Endothelial cell of hepatic sinusoid (primary cell): ENCODE results near the gene DLL4.
"Not testable (repeated sequence)": the region's sequence is repeated elsewhere in the genome, so short reads cannot be mapped to it uniquely, and the experiment has no call there.

Experiments
- in situ Hi-C: cut with HindIII; loops from 2 replicates; pipeline ENCODE4 v1.10.0; 2017; ENCODE audit warnings: low sequenced_read_pairs

DLL4 gene

DNA sequence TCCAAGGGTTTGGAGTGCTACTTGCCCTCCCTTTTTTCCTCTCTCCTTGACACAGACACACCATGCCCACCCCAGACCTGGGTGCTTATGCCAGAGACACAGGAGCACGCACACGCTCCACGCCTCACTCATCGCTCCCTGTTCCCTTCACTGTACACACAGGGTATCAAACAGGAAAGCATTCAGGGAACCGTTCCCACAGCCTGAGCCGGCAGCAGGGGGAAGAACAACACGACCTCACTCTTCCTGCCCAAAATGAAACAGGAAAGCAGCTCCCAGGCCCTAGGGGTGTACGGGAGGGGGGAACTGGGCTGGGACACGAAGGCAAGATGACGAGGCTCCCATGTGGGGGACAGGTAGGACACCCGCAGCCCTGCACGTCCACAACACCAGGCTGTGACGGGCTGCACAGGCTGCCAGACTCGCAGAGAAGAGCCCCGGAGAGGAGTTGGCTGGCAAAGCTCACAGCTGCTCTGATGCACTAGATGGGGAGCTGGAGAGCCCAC, 11.2 kb downstream of the DLL4 start:
- in situ Hi-C loops: no loop called here

DNA sequence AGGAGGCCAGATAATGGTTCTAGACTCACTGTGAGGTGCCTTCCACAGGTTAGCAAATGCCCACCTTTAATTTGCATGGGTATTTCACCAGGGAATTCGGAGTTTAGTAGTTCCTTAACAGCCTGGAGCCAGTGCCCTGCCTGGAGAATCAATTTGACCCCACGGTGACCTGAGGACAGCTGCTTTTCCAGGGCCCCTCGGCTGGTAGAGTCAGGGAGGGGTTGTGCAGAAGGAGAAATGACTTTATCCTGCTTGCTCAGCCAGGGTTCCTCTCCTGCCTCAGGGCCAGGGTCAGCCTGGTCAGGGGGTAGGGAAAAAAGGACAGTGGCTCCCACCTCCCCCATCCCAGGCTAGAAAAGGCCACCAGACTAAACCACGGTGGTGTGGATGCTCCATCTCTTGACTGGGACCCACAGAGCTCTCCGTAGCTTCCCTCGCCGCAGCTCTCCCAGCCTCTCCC, 12.0 kb downstream of the DLL4 start:
- in situ Hi-C loops: no loop called here

DNA sequence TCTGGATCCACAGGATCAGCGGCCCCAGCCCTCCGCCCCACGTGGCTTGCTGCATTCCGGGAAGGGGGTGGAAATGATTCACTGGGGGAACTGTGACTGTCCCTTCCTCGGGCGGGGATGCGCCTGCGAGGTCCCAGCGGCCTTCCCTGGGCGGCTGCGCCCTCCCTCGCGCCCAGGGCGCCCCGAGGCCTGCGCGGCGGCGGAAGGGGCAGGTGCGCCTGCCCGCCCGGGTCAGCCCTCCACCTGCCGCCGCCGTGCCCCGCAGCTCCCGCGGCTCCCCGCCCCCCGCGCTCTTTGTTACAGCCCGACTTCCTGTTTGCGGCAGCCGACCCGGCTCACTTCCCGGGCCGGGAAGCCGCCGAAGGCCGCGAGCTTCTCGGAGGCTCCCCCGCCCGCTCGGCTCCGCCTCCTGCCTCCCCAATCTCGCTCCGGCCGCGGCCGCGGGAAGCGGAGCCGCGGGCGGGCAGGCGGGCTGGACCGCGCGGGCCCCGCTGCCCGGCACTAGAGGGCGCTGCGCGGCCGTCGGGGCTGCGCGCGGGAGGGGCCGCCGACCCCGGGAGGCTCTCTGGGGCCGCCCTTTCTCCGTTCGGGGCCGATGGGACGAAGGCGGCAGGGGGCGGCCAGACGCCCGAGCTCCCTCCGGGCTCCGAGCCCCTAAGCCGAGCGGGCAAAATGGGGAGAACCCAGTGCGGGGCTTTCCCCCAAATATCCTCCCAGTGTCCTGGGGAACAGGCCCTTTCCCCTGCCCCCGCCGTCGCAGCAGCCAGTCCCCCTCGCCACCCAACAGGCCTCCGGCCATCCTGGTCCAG, 12.6 kb downstream of the DLL4 start:
- in situ Hi-C loops: no loop called here

DNA sequence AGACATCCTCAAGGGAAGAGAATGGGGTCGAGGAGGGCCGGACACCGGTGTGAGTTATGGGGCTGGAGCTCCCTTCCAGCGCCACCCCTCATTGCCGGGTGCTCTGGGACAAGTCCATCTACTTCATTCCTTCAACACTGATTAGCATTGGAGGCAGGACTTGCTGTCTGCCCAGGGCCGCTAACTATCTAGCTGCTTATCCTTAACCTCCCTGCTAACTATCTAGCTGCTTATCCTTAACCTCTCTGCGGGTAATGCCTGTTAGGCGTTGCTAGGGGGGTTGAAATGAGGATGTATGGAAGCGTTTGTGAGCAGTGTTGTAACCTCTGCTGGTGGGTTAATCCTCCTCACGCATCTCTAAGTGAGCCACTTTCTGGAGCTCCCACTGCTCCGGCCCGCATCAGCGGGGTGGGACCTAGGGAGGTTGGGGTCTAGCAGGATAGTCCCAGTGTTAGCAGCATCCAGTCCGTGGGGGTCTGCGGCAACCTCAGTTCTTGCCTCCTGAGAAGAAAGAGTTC, 13.3 kb downstream of the DLL4 start:
- in situ Hi-C loops: no loop called here

DNA sequence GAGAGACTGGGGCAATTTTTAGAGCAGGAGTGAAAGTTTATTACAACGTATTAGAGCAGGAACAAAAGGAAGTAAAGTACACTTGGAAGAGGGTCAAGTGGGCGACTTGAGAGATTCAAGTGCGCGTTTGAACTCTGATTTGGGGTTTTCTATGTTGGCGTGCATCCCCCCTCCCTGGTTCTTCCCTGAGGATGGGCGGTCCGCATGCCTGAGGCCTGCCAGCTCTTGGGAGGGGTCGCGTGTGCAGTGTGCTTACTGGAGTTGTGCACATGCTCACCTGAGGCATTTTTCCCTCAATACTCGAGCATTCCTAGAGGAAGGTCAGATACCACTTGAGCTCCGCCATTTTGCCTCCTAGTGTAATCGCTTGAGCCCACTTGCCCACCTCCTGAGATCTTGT, 13.7 kb downstream of the DLL4 start:
- in situ Hi-C loops: no loop called here

DNA sequence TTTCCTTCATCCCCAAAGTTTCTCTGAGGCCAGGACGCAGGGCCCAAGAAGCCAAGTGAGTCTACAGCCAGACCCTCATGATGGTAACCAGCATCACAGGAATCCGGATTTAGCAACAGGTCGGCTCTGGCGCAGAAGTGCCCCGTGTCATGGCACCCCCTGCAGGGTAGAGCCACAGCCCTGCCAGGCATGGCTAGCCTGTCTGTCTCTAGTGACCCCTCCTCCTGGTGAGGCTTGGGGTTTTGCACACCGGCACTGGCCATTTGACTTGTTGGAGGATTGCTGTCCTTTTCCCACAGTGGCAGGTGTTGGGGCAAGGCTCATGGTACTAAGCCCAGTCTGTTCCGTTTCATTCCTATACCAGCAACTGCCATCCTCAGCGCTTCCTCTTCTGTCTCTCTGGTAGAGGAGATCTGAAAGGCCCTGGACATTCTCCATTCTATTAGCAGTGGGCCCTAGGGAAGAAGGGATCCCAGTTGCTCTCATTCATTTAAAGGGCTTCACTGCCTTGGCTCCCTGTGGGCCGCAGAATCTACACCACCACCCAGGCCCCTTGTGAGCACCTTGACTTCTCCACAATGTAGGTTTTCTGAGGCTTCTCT, 14.7 kb downstream of the DLL4 start:
- in situ Hi-C loops: no loop called here

DNA sequence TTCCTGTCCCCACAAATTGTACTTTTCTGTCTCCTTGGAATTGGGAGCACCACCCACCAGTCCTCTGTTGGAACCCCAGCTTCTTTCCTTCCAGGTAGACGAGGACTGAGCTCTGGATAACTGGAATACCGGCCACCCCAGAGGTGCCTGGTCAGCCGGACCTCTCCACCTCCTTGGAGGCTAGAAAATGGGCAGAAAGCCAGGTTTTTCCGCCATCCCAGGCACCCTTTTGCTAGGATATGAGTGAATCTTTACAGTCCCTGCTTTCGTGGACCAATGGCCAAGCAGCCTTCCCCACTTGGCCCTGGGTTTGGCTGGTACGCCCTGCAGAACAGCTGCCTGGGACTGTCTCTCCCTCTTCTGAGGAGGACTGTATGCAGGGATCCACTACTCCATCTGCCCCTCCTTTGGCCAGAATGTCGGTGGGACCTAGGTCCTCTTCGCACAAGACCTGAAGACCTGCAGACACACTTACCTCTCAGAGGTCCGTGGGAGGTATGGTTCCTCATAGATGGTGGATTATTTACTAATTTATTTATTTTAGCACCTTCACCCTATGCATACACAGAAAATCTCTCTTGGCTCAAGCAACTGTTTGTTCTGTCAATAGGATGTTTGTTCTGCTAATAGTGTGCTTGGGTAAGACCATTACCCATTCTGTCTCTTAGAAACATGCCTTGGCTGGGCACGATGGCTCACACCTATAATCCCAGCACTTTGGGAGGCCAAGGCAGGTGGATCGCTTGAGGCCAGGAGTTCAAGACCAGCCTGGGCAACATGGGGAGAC, 15.6 kb downstream of the DLL4 start:
- in situ Hi-C loops: no loop called here

DNA sequence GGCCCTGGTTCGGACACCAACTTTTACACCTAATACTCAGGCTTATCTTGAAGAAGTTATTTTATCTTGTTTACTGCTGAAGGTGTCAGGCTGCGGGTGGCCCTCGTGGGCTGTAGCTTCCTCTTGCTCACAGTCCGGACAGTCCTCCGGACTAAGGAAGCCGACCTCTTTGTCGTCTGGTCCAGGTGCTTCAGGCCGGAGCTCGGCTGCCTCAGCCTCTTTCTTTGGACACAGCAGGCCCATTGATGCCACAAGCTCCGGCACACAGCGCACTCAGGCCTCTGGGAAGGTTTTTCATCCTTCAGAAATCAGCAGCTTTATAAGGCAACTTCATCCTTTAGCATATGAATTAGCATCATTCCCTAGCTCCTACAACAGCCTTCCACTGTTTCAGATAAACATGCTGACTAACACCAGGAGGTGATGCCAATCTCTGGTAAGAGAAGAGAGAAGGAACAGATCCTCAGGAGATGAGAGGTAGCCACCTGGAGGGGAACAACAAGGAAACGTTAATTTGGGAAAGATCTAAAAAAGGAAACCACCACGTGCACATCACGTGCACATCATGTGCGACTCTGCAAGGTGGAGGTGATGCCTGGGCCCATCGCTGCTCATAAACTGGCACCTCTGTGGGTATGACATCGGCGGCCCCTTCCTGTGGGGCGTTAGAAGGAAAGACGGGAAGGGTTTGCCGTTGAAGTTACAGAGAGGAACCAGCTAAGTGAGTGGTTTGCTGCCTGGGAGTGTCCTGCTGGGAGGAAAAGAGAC, 19.8 kb downstream of the DLL4 start:
- in situ Hi-C loops: no loop called here

DNA sequence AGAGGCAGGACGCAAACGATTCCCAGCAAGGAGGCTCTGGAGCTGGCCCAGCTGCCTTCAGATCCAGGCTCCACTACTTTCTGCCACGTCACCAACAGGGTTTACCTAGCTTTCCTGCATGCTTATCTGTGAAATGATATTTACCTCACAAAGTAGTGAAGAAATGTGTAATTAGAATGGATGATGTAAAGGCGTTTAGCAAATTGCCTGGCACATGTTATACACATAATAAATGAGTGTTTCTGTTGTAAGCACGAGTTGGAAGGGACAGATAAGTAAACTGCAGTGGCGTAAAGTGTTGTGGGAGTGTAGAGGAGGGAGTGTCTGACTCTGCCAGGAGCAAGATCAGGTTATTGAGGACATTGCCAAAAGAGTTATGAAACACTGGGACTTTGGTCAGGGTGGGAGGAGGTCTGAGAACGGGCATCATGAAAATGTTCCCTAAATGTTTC, 20.6 kb downstream of the DLL4 start:
- in situ Hi-C loops: no loop called here

DNA sequence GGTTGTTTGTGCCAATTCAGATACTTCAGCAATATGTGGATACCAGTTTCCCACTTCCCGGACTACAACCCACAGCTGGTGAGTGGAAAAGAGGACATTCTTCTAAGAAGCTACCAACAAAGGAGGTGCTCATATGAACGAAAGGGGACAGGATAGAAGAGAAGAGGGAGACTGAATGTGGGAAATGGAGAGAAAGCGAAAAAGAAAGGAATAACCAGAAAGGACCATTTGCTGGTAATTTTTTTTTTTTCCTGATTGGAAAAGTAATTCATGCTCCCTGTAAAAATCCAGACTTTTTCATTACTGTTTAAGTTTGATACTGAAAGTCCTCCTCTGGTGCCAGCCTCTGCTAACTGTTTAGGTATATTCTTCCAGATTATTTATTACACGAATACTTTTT, 22.6 kb downstream of the DLL4 start:
- in situ Hi-C loops: no loop called here

DNA sequence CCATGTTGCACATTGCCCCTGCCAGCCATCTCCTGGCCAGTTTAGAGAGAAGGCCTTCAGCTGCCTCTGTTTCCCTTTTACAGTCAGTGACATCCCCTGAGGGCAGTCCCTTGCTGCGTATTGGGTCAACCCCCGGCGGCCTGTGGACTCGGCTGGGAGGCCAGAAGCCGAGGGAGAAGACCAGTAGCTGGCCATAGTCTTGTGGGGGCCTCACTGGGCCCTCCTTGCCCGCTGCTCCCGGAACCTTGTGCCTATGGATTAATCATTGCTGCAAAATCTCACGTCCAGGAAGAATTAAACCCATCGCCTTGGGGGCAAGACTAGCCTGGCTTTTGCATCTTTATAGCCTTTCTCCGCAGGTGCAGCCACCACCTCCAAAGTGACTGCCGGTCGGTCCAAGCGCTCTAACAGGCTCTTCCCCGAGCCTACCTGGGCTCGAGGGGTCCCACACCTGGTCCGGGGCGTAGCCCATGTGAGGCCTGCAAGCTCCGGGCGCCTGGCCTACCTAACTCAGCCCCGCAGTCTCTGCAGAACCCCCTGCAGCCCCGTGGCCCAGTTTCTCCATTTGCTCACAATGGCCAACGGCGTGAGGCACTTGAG, 23.3 kb downstream of the DLL4 start:
- in situ Hi-C loops: no loop called here

DNA sequence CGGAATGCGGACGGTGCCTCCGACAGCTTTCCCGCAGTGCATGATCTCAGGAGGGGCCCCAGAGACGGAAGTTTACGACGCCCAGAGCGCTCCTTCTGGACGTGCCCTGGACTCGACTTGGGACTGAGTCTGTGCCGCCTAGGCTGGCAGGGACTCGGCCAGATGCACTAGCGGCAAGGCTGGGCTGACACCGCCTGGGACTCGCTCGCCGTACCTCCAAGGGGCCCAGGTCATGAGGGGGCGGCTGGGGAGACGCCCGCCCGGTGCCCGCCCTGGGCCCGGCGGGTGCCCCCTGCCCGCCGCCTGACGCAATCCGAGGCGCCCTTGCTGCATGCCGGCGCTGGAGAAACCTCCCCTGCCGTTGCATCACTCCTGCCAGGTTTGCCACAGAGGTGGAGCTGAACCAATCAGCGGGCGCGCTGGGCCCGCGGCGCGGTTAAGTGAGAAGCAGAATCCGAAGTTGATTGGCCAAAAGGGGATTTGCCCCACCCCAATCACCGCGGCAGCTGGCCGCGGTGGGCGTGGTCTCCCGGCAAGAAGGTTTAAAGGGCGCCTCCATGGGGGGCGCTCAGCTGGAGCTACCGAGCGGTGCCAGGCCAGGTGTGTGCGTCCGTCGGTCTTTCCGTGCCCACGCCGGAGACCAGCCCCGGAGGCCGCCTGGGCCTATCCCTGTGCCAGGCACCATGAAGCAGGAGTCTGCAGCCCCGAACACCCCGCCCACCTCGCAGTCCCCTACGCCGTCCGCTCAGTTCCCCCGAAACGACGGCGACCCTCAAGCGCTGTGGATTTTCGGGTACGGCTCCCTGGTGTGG, 24.0 kb downstream of the DLL4 start, which contains the start of gene CHAC1:
TSS of gene CHAC1 (plus strand) at position 571 of the 812 bp plus-strand sequence. CDS start at position 684, 113 bp downstream.
- in situ Hi-C loops: no loop called here

DNA sequence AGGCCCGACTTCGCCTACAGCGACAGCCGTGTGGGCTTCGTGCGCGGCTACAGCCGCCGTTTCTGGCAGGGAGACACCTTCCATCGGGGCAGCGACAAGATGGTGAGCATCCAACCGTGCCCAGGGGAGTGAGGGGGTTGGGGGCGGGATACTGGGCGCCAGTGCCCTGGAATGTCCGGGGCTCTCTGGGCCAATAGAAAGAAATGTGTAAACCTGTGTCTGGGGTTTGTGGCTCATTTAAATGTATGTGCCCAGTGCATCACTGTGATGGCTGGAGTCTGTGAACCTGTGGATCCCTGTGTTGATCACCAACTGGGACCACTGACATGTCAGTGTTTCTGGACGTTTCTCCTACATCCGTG, 24.6 kb downstream of the DLL4 start:
- in situ Hi-C loops: no loop called here

DNA sequence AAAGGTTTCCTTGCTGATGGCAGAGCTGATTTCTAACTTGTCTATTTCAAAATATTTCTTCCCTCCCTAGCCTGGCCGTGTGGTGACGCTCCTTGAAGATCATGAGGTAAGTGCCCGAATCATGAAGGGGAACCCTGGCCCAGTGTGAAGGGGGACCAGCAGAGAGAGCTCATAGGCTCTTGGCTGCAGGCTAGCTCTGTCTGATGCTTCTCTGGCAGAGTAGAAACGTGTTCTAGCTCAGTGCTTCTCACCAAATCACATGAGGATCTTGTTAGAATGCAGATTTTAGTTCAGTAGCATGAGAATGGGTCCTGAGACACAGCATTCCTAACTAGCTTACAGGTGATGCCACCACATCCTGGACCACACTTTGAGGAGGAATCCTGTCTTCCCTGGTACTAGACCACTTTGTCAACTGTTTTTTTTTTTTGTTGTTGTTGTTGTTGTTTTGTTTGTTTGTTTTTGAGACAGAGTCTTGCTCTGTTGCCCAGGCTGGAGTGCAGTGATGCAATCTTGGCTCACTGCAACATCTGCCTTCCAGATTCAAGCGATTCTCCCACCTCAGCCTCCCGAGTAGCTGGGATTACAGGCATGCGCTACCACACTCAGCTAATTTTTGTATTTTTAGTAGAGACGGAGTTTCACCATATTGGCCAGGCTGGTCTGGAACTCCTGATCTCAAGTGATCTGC, 25.2 kb downstream of the DLL4 start:
- in situ Hi-C loops: not testable (repeated sequence)

DNA sequence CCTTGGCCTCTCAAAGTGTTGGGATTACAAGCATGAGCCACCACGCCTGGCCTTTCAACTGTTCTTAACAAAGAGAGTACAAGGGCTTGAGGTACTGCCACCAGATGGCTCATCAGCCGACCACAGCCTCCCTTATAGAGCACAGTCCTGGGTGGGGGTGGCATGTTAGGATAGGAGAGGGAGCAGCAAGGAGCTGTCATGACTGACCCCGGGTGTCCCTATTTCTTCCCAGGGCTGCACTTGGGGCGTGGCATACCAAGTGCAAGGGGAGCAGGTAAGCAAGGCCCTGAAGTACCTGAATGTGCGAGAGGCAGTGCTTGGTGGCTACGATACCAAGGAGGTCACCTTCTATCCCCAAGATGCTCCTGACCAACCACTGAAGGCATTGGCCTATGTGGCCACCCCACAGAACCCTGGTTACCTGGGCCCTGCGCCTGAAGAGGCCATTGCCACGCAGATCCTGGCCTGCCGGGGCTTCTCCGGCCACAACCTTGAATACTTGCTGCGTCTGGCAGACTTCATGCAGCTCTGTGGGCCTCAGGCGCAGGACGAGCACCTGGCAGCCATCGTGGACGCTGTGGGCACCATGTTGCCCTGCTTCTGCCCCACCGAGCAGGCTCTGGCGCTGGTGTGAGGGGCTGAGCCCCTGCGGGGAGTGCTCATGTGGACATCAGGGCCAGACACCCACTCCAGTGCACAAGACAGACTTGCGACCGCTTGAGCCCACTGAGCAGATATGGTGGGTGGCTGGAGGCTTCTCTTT, 26.2 kb downstream of the DLL4 start:
- in situ Hi-C loops: no loop called here

DNA sequence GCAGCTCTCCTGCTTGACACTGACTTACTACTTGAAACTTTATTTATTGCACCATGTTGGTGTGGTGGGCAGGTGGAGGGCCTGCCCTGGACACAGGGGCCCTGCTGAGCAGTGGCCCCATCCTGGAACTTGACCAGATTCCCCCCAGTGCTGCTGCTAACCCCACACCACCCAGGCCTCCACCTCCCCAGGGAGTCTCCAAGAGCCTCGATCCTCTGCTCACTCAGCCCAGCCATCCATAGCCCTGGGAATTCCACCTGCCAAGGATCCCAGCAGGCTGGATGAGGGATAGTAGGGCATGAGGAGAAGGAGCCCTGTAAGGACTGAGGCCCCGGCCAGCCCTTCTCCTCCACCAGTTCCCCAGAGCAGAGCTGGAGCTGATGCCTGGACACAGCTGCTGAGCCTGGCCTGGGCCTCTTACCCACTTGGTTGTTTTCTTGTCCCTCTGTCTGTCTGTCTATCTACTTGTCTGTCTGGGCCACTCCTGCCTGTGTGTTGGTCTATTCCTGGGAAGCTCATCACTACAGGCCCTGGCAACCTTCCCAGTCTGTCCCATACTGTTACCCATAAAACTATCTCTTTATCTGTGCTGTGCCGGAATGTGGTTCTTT, 26.9 kb downstream of the DLL4 start:
- in situ Hi-C loops: no loop called here

DNA sequence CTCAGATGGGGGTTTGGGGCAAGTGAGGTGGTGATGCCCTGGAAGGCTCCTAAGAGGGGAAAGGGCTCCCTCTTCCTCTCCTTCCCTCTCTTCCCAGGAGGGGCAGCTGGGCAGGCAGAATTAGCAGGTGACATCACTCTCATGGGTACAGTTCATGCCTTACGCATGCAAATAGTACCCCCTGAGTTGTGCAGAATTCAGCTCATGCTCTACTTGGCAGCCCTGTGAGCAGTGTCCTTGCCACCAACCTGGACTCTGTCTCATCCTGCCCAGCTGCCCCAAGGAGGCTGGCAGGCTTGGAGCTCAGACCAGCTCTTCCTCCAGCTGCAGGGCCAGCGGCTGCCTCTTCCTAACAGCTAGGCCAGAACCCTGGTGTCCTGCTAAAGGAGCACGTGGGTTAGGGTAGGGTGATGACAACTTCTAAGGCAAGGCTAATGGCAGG, 27.4 kb downstream of the DLL4 start:
- in situ Hi-C loops: no loop called here
